WI38 (cell line): ENCODE results near the gene CENPP.

Experiments used
- H3K4me3 ChIP-seq: 2 replicates; pipeline ENCODE4 v1.5.1; 2011; ENCODE audit warnings: low read depth, mild to moderate bottlenecking, control low read depth, low read length
- TF ChIP-seq, protein P1 (sequence below): IDR thresholded peaks from 2 replicates; pipeline ENCODE4 v1.5.1; 2012; ENCODE audit warnings: low read depth, mild to moderate bottlenecking, control low read depth, low read length

The CENPP gene

DNA sequence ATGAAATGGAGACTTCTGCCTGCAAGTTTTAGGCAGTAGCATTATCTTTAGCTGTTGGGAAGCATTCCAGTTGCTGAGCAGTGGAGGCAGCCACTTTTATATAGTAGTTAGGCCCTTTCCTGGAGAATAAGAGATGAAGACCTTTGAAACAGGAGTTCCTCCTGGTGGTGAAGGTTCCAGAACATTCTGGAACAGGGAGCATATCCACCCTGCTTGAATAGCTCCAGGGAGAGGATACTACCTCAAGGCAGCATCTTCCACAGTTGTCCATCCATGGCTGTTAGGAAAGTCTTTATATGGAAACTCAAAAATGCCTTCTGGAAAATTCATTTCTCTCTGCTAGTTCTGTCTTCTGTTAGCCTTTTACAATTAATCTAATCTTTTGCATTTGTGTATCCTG lies 153.6 kb downstream of the CENPP start:
- TF ChIP-seq, protein P1, sequence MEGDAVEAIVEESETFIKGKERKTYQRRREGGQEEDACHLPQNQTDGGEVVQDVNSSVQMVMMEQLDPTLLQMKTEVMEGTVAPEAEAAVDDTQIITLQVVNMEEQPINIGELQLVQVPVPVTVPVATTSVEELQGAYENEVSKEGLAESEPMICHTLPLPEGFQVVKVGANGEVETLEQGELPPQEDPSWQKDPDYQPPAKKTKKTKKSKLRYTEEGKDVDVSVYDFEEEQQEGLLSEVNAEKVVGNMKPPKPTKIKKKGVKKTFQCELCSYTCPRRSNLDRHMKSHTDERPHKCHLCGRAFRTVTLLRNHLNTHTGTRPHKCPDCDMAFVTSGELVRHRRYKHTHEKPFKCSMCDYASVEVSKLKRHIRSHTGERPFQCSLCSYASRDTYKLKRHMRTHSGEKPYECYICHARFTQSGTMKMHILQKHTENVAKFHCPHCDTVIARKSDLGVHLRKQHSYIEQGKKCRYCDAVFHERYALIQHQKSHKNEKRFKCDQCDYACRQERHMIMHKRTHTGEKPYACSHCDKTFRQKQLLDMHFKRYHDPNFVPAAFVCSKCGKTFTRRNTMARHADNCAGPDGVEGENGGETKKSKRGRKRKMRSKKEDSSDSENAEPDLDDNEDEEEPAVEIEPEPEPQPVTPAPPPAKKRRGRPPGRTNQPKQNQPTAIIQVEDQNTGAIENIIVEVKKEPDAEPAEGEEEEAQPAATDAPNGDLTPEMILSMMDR = no peak
- H3K4me3 ChIP-seq = no peak overlapping the region

DNA sequence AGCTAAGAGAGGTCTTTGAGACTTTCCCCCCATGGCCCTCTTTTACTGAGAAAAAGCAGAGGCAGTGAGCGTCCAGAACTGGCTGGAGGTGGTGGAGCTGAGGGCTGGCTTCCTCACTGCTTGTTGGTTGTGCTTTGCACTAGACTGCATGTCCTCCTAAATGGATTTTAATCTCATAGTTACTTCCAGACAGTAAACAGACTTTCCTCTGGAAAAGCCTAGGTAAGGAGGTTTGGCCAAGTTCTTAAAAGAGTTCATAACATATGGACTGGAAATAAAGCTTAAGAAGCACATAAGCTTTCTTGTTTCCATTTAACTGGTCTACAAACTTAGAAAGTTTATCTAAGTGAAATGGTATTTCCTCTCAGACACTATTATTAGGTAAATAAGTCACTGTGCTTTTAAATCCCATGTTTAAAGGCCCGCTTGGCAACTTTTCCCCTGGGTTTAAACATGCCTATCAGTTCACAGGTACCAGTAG lies 154.6 kb downstream of the CENPP start:
- TF ChIP-seq, protein P1 = no peak
- H3K4me3 ChIP-seq = no peak overlapping the region

DNA sequence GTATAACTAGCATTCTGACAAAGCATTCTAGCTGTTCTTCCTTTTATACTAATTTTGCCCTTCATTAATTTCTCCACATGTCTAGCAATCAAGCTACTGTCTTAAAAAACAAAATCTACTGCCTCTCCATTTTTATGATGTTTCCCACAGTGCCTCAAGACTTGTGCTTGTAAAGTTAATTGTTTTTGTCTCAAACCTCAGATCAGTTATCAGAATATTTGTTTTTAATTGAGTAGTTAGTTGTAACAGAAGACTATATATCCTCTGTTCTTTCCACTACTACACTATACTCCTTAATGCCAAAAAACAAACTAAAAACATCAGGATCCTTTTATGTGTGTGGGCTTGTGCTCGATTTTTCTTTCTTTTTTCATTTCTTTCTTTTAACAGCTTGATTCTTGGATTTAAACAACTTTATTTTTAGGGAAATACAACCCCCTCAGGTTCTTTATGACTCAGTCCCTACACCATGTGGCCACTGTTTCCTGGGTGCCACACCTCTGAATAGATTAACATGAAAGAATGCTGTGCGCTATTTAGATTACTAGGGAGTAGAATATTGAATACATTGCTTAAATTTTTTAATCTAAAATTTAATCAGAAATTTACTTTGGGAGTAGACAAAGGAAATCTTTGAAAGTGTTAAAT lies 155.4 kb downstream of the CENPP start:
- TF ChIP-seq, protein P1 = no peak

DNA sequence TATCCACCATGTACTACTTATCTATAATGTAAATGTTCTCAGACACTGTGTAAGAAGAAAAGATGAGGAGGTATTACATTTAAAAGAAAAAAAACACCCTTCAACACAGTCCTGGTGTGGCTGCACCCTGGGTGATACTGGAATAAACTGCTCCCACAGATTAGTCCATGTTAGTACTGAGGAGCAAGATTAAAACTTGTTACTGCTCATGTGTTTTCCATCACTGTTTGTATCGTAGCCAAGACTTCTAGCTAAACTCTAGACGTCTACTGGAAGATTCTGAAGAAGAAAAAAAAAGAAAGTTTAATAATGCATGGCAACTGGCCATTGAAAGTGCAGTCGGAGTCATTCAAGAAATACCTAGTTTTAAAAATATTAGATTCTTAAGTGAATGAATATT lies 156.6 kb downstream of the CENPP start, which contains the start of gene ASPN:
Gene ASPN (minus strand): TSS at position 178 of the 400 bp plus-strand sequence.
- H3K4me3 ChIP-seq = no peak within 1 kb of the TSS
- TF ChIP-seq, protein P1 = no peak

More for the DNA sequence above, 155.4 kb downstream of the CENPP start:
- no peak overlapping the region for H3K4me3 ChIP-seq

DNA sequence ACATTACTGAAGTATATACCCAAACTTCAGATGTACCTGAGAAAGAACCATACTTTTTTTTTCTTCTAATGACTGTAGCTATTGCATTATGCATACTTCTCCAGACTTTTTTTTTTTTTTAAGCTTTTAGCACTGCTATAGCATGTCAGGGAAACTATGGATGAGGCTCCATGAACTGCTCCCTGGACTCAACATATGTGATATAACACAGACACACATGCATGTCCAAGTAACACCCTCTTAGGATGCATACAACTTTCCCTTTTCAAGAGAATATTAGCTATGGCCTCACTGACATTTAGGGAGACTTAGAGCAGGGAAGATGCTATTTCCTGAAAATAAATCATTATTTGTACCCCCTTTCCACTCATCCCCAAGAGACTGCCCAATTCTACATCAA lies 157.1 kb downstream of the CENPP start:
- no peak overlapping the region for H3K4me3 ChIP-seq
- TF ChIP-seq, protein P1 = no peak

DNA sequence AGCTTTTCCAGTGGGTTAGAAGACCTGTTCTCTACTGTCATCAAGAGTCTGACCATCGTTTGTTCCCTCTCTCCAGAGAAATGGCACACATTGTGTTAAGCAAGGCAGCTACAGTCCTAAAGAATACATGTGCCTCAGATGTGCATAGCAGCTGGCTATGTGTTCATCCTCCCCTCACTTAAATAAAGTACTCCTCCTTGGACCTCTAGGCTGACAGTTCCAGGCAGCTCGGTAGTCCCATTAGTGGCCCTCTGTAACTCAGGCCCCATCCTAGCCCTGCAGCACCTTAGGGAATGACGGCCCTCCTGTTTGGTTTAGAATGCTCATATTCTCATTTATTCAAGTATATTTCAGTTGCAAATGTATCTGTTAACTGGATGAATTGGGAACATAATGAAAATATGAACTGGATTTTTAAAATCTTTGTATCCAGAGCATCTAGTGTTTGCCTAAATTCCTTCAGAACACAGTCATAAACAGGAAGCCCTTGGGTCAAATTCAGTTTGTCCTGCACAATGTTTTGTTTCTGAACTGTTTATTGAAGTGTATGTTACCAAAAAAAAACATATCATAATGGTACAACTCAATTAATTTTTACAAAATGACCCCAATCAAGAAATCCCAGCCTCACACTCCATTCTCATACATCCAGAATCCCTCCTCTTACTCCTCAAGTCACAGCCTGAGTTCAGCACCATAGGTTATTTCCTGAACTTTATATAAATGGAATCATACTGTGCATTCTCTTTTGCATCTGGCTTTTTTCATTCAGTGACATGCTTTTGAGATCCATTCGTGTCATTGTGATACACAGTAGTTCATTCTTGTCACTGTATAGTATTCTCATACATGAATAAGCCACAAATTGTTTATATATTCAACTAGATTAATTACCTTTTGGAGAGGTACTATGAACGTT lies 158.1 kb downstream of the CENPP start:
- no peak overlapping the region for H3K4me3 ChIP-seq
- TF ChIP-seq, protein P1 = no peak

DNA sequence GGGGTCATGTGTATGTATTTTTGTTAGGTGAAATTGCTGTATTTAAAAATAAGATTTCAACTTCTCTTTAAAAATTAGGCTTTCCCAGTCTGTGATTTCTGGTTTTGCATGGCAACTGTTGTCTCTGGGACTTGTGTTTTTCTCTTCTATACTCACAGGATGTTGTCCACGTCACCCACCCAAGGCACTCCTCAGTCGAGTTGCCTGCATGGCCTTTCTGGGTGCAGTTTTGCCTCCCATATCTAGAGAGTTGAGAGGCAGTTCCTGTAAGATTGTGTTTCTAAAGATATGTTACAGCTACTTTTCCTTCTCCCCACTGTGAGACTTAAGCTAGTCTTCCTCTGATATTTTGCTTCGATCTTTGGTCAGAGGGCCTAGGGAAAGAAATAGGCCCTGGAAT lies 158.8 kb downstream of the CENPP start:
- no peak overlapping the region for H3K4me3 ChIP-seq
- TF ChIP-seq, protein P1 = no peak
